Lower leg skin (tissue), 4 donors: ENCODE data around the gene BRD1. TPM values are rescaled to one million over a fixed set of nuclear protein-coding genes. Genes with fewer than 3 reads are reported as not detected.
"Not testable (repeated sequence)": the region's sequence is repeated elsewhere in the genome, so short reads cannot be mapped to it uniquely, and the experiment has no call there.

Experiments used
- DNase-seq, 2 donors: peaks; one replicate each; pipeline ENCODE4 v3.0.0-alpha.2; 2019; ENCODE audit warnings: low spot score in 2 of 2
- H3K4me3 ChIP-seq: fragments of 200-600 bp; sonication (generic); 2 replicates; pipeline ENCODE4 v1.5.1; 2017; ENCODE audit warnings: mild to moderate bottlenecking, low read depth; ENCODE audit not compliant: poor library complexity, severe bottlenecking
- CTCF ChIP-seq, 3 donors: fragments of 450-650 bp; IDR thresholded peaks; one replicate each; pipeline ENCODE4 v1.5.1; 2016; ENCODE audit warnings: antibody characterized with exemption in 3 of 3, mild to moderate bottlenecking in 3 of 3, moderate library complexity in 2 of 3
- POLR2A ChIP-seq, 2 donors: fragments of 450-650 bp; IDR thresholded peaks; one replicate each; pipeline ENCODE4 v1.6.1; 2016 to 2017; ENCODE audit warnings: antibody characterized with exemption in 2 of 2, mild to moderate bottlenecking in 1 of 2, moderate library complexity in 1 of 2
- WGBS, 2 donors: methylation state at CpG; one replicate each; pipeline ENCODE4 v1.1.5; 2018; 5-methylcytosine and 5-hydroxymethylcytosine counted together
- intact Hi-C: fragments of 100-400 bp; cut with DNase I; formaldehyde crosslinking; loops from one replicate; pipeline ENCODE4 v1.15.0; 2023; ENCODE audit warnings: low total_unique reads
- total RNA-seq, 4 donors: library from RNA; depleted of rRNA; stranded (reverse); fragments of >200 nt; gene quantifications; one replicate each; pipeline ENCODE4 v1.1.0, GENCODE V29; 2016

BRD1 gene
- total RNA-seq, 4 donors from 2014 or later, result 64.8 to 104 (median 89.8) TPM

GRCh38 chr22:49824185-49824925 is 3.3 kb downstream of the BRD1 start:
- intact Hi-C loops, result no loop called here
- DNase-seq, result no peak
- TF ChIP-seq CTCF (IDR thresholded peaks at IDR 0.05) (no peak), POLR2A (IDR thresholded peaks at IDR 0.05) (no peak)
- 88 to 89% methylated on average over 12 to 16 of the region's 16 CpGs for WGBS, 2 donors
- H3K4me3 ChIP-seq, result no peak overlapping the region

GRCh38 chr22:49823289-49824045 is 4.2 kb downstream of the BRD1 start:
- no peak for DNase-seq
- TF ChIP-seq CTCF (IDR thresholded peaks at IDR 0.05) (no peak), POLR2A (IDR thresholded peaks at IDR 0.05) (no peak)
- WGBS, 2 donors, result 92 to 95% methylated on average over 45 to 51 of the region's 53 CpGs
- intact Hi-C loops, result no loop called here
- no peak overlapping the region for H3K4me3 ChIP-seq

- 82 to 88% methylated on average over 11 of the region's 11 CpGs for WGBS, 2 donors
- intact Hi-C loops, DNase-seq, H3K4me3 ChIP-seq: not testable (repeated sequence)
Measured at GRCh38 chr22:49821741-49822140, 5.9 kb downstream of the BRD1 start.

GRCh38 chr22:49820984-49821383 is 6.7 kb downstream of the BRD1 start:
- DNase-seq, result no peak
- 80 to 82% methylated on average over 7 of the region's 7 CpGs for WGBS, 2 donors
- intact Hi-C loops, result no loop called here
- no peak for TF ChIP-seq CTCF (IDR thresholded peaks at IDR 0.05)
- TF ChIP-seq POLR2A (IDR thresholded peaks at IDR 0.05), result no peak
- H3K4me3 ChIP-seq, result no peak overlapping the region

- 87 to 89% methylated on average over 3 of the region's 3 CpGs for WGBS, 2 donors
- DNase-seq, result no peak
- no peak overlapping the region for H3K4me3 ChIP-seq
- intact Hi-C loops, result no loop called here
- TF ChIP-seq CTCF (IDR thresholded peaks at IDR 0.05), result no peak
Measured at GRCh38 chr22:49817359-49817758, 10.3 kb downstream of the BRD1 start.

GRCh38 chr22:49815641-49816091 is 12.0 kb downstream of the BRD1 start:
- H3K4me3 ChIP-seq, result no peak overlapping the region
- no peak for DNase-seq
- 68 to 70% methylated on average over 15 of the region's 15 CpGs for WGBS, 2 donors
- intact Hi-C loops, result no loop called here
- TF ChIP-seq CTCF (IDR thresholded peaks at IDR 0.05) (no peak), POLR2A (IDR thresholded peaks at IDR 0.05) (no peak)
